COR-L47 (cell line): ENCODE results near the gene PKNOX2.

Experiments
- DNase-seq: peaks from one replicate; lab custom pipeline; 2025; lab: John Stamatoyannopoulos, UW

The PKNOX2 gene

DNA sequence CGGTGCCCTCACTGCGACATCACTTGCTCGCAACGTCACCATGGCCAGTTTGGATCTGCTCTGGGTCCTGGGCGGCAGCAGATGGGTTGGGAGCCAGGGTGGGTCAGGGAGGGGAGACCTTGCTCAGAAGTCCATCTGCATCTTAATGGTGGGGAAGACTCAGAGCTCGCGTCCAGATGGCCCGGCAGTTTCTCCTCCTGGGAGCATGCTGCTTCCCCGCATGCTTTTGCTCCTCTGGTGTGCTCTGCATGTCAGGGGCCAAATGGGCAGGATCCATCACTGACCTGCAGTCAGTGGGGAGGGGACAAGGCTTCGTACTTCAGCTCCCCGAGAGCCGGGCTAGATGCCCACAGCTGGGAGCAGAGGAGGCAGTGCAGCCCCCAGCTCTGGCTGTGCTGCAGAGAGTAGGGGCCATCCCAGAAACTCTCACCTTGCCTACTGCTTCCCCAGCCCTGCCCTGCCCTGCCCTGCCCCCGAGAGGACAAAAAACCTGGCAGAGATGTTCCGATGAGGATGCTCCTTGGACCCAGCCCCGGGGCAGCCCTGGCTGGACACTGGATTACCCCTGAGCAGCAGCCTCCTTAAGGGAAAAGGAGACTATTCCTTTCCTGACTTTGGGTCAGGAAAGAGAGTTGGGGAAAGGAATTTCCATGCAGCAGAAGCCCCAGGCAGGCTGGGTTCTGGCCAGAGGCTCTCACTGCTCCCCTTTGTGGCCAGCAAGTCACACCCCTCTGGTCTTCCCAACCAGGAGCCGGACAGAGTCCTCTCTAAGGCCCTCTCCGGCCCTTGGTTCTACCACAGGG lies 149.9 kb downstream of the PKNOX2 start:
- DNase-seq, result no peak

DNA sequence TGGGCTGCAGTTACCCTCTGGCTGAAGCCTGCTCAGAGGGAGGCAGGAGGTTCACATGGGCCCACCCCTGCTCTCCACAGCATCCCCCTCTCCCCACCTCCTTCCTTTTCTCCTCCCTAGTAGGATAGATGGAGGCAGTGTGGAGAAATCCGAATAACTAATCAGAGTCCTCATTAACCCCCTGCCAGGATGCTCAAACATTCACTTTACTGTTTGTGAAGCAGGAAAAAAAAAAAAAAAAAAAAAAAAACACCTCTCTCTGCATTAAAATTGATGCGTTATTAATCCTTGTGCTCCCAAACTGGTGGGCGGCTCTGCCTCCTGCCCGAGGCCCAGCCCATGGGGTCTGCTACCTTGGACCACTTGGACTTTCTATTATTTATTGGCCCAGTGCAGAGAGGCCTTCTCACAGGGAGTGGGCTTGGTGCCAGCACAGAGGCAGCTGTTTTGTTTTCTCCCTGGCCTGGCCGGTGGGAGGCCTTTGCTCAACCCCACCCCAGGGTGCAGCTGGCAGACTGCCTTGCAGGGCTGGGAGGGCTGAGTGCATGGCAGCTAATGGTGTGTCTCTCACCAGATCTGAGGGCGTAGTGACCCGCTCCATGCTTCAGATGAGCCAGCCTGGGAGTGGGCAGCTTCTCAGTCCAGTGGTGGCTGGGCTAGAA lies 150.7 kb downstream of the PKNOX2 start:
- DNase-seq, result peak; percentile 97

DNA sequence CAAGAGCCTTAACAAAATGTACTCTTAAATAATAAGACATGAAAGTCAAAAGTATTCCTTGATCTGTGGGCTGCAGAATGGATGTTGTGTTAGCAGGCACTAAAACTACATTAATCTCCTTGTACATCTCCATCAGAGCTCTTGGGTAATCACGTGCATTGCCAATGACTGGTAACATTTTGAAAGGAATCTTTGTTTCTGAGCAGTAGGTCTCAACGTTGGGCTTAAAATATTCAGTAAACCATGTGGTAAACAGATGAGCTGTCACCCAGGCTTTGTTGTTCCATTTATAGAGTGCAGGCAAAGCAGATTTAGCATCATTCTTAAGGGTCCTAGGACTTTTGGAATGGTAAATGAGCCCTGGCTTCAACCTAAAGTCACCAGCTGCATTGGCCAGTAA lies 152.9 kb downstream of the PKNOX2 start:
- DNase-seq, result no peak

DNA sequence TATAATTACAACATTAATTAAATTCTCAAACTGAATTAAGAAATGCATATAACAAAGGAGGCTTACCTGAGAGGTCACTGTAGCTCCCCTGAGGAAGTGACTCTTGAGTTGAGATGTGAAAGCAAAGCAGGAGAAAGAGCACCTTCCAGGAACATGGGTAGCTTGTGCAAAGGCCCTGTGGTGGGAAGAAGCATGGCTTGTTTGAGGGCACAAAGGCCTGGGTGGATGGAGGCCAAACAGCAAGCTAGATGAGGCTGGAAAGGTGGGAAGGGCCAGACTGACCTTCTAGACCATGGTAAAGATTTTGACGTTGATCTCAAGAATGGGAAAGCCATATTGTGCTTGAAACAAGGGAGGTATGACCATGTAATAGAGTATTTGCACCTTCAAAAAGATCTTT lies 155.1 kb downstream of the PKNOX2 start:
- no peak for DNase-seq

DNA sequence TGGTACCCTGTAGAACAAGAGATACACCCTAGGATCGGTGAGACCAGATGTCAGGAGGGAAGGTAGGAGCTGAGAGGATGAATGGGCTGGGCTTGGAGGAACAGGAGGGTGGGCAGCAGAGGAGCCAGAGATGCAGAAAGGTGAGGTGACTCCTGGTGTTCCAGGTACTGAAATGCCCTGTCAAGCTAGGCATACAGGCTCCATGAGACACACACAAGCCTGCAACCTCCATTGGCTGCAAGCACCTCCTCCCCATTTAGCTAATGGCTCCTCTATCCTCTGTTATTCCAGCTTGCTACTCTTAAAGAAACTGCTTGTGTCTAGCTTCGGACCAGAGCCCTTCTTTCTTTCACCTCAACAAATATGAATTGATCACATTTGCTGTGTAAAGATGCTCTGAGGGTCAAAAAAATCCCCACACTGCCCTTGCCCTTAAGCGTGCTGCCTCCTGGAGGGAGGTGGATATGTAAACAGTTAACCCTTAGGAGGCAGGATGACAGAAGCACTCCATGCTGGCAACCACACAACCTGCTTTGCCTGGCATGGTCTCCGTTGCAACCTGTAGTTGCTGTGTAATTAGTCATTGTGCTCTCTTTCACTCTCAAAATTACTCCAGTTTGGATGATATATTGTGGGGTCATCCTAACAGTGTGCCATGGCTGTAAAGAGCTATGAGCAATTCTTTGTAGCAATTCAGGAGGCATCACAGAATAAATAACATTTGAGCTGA lies 156.0 kb downstream of the PKNOX2 start:
- DNase-seq, result no peak

DNA sequence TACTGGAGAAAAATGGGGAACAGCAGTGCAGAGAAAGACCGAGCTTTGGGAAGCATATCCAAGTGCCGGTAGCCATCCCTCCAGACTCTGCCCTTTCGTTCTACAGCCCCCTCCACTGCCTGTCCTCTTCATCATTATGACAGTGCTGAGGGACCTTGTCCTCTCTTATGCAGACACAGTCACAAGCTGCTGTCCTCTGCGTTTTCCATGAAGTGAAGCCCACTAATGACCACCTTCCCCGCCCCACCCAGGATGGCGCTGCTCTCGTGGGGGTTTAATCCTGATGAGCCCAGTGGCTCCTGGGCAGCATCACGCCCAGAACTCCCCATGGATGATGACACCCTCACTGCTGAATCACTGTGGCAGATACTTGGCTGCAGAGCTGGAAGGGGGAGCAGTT lies 157.7 kb downstream of the PKNOX2 start:
- DNase-seq, result no peak

DNA sequence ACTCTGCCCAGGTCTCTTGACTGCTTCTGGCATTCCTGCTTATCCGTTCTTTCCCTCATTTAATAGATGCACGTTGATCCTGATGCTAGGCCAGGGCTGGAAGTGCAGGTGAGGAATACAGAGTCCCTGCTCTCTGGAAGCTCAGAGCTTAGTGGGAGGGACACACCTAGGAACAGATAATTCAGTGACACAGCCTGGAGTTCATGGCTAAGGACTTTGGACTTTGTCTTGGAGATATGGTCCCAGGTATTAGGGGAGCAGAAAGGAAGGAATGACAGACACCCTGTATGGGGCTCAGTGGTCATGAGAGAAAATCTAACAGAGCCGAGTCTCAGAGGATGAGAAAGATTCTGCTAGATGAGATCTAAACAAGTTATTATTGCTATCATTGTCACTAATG lies 160.6 kb downstream of the PKNOX2 start:
- DNase-seq, result no peak

DNA sequence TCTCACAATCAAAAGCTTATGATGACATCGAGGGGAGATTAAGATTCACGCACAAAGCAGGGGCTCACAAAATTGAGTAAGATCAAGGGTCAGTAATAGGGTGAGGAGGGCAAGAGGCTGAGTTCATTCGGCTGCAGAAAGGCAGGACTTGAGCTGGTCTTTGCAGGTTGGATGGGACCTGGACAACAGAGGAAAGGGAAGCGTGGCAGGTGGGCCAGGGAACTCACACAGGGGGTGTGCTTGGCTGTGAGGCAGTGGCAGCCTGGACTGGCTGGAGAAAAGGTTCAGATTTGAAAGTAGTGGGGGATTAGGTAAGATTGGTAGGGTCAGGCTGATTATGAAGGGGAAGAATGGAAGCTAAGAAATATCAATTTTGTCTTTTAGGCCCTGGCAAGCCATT lies 161.6 kb downstream of the PKNOX2 start:
- no peak for DNase-seq

DNA sequence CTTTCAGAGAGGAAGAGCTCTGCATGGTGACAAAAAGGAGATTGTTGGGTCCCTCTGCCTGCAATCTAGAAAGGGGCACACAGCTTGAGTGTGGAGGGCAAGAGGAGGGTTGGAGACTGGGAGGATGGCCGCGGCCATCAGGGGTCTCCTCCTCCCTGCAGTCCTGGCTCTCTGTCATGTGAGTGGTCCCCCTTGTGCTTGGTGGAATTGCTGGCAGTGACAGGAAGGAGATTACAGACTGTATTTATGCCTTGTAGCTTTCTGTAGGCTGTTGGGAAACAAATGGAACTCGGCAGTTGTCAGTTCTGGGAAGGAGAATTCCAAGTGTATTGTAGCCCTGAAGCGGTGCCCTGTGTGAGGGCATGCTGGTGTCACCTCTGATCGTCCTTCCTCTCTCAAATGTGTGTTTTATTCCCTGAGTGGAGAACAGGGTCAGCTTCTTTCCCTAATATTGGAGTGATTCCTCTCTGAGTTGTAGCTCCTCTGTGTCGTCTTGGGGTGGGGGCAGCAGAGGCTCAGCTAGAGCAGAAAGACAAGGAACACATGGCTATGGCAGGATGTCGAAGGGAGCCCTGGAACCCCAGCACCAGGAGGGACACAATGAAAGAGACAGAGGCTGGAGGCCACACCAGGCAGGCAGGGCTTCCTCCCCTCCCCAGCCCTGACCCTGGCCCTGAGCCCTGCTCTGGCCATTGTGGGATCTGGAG lies 163.1 kb downstream of the PKNOX2 start:
- DNase-seq, result no peak

DNA sequence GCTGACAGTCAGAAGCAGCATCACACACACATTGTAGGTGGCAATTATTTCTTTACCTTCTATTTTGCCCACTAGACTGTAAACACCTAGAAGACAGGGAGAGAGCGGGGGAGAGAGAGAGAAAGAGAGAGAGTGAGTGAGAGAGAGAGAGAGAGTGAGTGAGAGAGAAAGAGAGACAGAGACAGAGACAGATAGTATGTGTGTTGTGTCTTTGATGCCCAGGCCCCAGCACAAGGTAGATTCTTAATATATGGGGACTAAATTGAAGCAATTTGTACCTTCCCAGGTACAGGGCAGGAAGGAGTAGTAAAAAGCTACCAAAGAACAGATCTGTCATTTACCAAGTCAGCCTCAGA lies 163.7 kb downstream of the PKNOX2 start:
- no peak for DNase-seq

DNA sequence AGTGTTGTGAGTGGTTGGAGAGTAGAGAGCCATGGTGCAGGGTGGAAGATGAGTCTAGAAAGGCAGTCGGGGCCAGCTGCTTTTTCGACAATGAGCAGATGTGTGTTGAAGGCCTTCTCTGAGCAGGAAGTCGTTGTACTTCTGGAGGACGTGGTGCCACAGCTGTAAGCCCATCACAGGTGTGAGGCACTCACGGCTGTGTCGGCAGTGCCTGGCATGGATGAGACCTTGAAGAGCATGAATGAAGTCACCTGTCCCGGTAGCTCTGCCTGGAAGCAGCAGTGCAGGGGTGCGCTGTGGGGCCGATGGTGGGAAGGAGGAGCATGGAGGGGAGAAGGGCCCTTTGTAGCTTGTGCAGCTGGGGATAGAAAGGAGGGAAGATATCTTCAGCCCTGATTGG lies 165.2 kb downstream of the PKNOX2 start:
- no peak for DNase-seq

DNA sequence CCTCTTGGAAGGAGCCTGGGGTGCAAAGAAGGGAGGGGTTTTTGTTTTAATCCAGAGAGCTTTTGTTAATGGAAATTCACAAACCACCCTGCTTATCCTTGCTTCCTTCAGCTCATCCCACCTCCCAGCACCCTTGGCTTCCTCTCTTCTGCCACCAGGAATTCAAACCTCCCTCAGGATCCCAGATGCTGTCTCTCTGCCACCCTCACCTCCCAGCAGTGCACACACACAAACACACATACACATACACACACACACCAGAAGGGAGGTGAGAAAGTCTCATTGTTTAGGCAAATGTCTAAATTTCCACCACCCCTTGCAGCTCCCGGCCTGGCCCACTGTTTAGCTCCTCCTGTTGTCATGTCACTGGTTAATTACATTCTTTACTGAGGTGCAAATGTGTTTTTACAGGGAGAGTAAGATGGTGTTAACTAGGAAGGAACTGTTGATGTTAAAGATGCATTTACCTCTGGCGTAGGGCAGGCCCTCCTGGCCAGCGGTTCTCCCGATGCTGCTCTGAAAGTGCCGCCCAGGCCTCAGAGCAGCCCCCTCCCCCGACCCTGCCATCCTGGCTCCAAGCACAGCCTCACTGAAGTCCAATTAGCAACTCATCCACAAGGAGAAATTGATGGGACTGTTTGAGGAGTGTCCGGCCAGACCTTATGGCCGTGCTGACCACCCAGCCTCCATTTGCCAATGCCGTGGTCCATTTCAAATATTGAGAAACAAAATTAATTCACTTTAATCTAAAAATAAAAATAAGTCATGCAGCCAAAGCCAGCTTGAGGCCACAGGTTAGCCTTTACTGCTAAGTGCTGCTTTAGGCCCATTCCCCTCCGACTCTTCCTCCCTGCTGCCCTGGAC lies 166.1 kb downstream of the PKNOX2 start:
- no peak for DNase-seq

DNA sequence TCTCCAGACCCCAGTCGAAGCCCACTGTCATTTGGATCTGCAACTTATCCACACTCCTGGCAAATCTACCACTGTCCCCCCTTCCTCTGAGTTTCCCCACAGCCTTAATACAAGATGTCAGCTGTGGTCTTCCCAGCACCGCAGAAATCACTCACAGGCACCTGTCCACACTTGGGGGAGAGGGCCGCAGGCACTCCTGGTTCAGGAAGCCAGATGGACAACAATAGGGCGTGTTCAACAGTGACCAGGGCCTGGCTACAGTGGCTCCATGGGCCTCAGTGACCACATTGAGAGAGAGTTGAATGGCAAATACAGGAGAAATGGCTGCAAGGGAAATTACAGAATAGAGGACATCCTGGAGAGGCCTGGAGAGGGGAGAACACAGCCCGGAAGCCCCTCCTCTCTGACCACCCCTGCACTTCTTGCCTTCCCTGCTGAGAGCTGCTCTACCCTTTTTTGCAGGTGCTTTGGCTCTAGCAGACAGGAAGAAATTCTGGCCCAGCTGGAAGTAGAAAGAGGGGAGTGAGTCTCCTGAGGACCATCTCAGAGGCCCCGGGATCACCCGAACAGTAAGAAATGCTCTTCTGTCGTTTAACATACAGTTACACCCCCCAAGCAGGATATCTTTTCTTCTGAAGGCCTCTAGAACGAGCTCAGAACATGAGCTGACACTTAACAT lies 166.9 kb downstream of the PKNOX2 start:
- no peak for DNase-seq

DNA sequence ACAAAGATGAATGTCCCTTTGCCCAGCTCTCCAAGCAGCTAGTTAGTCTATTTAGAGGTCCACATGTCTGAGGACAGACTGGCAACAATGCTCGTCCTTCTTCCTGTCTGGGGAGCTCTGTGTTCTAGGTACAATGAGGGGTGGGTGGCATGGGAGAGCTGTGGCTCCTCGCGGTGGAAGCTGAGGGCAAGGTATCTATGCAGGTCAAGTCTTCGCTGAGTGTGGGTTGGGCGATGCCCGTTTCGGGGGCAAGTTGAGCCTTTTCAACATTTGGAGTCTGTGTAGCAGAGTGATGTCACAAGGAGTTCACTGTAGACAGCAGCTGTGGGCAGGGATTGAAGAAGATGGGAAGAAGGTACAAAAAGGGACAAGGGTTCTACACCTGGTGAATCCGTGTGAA lies 168.3 kb downstream of the PKNOX2 start:
- DNase-seq, result no peak

DNA sequence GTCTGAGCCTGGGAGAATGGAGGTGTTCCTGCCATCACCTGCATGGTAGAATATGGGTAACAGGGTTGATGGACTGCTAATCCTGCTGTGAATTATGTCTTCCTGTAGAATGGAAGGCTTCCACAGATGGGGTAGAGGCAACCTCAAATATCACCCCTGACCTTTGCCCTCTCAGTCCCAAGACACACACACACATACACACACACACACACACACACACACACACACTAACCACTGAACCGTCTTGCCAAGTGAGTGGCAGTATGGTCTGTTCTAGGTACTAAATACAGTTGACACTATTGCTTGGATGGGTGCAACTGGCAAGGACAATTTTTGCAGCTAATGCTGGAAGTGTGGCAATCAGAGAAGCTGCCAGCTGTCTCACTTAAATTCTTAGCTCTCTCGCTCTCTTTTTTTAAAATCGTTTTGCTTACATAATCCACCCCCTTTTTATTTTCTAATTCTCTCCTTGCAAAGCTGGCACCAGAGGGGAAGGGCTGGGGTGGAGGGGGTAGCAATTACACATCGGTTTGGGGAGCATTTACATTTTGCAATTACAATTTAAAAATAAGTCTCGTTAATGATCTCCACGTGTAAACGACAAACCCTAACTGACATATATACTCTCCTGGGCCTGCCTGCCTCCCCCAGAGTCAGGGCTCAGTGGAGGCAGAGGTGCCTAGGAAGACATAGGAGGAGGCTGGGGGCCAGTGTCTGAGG lies 169.0 kb downstream of the PKNOX2 start:
- DNase-seq, result no peak

DNA sequence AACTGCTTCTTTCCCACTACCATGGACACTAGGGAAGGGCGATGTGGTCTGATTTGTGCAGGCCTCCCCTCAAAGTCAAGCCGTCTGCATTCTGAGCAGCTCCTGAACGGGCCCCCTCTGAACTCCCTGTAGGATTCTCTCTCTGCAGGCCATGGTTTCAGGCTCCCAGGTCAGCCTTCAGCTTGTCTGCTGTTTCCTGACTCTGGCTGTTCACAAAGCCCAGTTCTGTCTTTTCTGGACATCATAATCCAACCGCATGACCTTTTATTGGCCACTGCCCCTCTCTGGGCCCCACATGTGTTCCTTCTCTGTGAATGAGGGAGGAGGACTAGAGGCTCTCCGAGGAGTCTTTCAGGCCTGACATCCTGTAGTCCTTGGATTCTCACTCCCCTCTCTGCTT lies 170.6 kb downstream of the PKNOX2 start:
- no peak for DNase-seq

DNA sequence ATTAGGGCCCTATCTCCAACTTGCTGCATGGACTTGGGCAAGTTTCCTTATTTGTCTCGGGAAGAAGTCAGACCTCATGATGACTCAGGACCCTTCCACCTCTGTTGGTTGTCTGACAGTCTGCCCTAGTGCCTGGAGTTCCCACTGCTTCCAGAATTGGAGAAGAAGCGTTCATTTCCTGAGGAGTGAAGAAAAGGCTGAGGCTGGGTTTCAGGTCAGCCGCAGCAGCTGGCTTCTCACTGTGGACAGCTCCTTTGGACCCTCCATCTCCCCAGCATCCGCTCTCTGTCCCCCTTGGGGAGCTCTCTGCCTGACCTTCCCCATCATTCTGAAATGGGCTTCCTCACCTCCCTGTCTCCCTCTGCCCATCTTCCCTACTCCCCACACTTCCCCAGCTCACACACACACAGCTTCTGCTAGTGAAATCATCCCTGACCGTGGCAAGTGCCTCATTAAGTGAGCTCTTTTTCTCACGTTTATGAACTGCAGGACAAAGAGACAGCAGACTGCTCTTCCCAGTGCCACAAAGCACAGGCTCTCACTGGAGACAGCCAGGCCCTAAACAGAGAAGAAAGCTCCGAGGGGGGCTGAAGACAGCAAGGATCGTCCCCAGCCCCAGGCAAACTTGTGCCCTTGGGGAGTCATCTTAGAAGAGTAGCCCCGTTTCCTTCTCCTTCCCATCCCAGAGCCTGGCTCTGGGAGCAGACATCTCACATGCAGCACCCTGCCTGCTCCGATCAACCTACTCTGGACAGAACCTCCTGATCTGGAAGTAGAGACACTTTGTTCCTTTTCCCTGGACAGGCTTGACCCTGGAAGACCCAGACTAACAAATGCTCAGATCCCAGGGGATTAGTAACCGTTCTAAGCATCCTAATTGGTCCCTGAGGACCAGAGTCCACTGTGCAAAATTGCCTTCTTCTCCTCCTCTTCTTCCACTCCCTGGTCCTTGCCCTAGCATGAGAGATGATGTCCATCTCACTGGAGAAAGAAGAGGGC lies 173.6 kb downstream of the PKNOX2 start:
- no peak for DNase-seq

DNA sequence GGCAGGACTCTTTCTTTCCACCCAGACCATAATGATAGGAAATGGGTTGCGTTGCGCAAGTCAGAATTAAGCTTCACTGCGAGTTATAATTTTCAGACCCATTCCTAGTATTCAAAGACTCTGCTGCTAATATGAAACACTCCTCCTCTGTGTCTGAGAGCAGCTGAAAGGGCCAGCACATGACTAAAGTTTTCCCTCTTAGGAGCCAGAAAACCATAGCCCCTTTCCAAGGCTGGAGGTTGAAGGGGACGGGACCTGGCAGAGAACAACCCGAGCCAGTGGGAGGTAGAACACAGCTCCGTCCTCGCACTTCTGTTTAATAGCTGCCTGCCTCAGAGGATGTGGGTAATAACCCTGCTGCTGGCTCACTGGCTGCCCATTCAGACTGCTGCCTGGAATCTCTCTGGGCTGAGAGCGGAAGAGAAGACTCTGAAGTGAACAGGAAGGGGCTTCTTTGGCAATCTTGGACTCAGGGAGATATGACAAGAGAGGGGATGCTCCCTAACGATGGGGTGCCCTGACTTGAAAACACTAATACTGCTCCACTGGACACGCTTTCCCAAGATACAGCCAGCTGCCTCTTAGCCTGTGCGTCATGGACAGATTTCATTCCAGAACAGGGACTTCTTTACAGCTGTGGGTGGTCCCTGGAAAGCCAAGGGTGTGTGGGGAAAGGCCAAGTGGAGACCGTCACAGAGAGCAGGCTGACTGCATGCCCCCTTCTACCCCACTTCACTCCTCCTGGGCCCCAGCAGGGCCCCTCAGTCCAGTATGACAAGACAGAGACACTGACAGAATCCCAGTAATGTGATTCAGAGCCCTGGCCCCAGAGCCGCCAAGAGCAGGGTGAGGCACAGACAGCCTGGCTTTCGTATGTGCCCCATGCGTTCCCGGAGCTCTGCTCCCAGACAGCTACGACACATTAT lies 174.6 kb downstream of the PKNOX2 start:
- no peak for DNase-seq
